Small intestine (tissue), 7 donors: ENCODE results near the gene ABHD6. TPM values are rescaled to one million over a fixed set of nuclear protein-coding genes. Genes with fewer than 3 reads are reported as not detected.
"Not testable (repeated sequence)": the region's sequence is repeated elsewhere in the genome, so short reads cannot be mapped to it uniquely, and the experiment has no call there.

Source experiments
- DNase-seq, 2 donors: peaks; one replicate each; pipeline versions ENCODE4 v3.0.0 to v3.0.0-alpha.2; 2013
- FAIRE-seq: peaks from 2 replicates; lab custom pipeline; 2012; peaks lifted over from hg19 to GRCh38; lab: Jason Lieb, UNC
- H3K27ac ChIP-seq, 3 donors: one replicate each; pipeline ENCODE4 v1.5.1; 2013; ENCODE audit warnings: low read length in 2 of 3, mild to moderate bottlenecking in 2 of 3, control low read depth in 1 of 3, inconsistent platforms in 1 of 3, low read depth in 1 of 3, moderate library complexity in 1 of 3
- H3K27me3 ChIP-seq, 3 donors: one replicate each; pipeline ENCODE4 v1.6.1; 2013; ENCODE audit warnings: low read length in 3 of 3, inconsistent platforms in 1 of 3; ENCODE audit not compliant: control insufficient read depth in 3 of 3, insufficient read depth in 3 of 3
- H3K36me3 ChIP-seq, 3 donors: one replicate each; pipeline ENCODE4 v1.6.1; 2013; ENCODE audit warnings: low read length in 3 of 3, inconsistent platforms in 1 of 3, low read depth in 1 of 3, mild to moderate bottlenecking in 1 of 3, moderate library complexity in 1 of 3; ENCODE audit not compliant: control insufficient read depth in 3 of 3, insufficient read depth in 2 of 3
- H3K4me1 ChIP-seq, 3 donors: one replicate each; pipeline ENCODE4 v1.6.1; 2013; ENCODE audit warnings: low read length in 2 of 3, inconsistent platforms in 1 of 3, low read depth in 1 of 3, mild to moderate bottlenecking in 1 of 3, moderate library complexity in 1 of 3; ENCODE audit not compliant: control insufficient read depth in 3 of 3, insufficient read depth in 2 of 3
- H3K4me3 ChIP-seq, 3 donors: one replicate each; pipeline ENCODE4 v1.5.1; 2013; ENCODE audit warnings: low read length in 3 of 3, control low read depth in 1 of 3, inconsistent platforms in 1 of 3, low read depth in 1 of 3, mild to moderate bottlenecking in 1 of 3, moderate library complexity in 1 of 3
- H3K9me3 ChIP-seq, 2 donors: one replicate each; pipeline ENCODE4 v1.6.1; 2013; ENCODE audit warnings: low read depth in 1 of 2, low read length in 1 of 2; ENCODE audit not compliant: control insufficient read depth in 2 of 2, insufficient read depth in 1 of 2
- WGBS, 3 donors: extraction: QIAGEN DNeasy Blood & Tissue Kit; methylation state at CpG; one replicate each; pipeline ENCODE4 v1.1.7; 2013; 5-methylcytosine and 5-hydroxymethylcytosine counted together
- polyA plus RNA-seq, 4 donors: library from polyadenylated mRNA; stranded (reverse) in 3 of 4; unstranded in 1 of 4; fragments of 200-250 nt in 3 of 4; fragments of 120-200 nt in 1 of 4; gene quantifications; one replicate each; pipeline versions ENCODE4 v1.2.1 to v1.2.3, GENCODE V29; 2013
- donor health status: healthy with polysubstance abuse.
- donor health status: control.
- donor health status: control.
- donor health status: Bipolar disorder and iron deficiency.
- donor health status: healthy.

ABHD6 gene
- polyA plus RNA-seq, 4 donors = 12.1 to 42.9 (median 32.3) TPM

GRCh38 chr3:58256061-58256460 is 18.5 kb downstream of the ABHD6 start:
- FAIRE-seq (no peak), DNase-seq (no peak)
- Histone ChIP-seq H3K9me3 (no peaks in the 10 kb centered on the region), H3K27me3 (no peaks in the 10 kb centered on the region), H3K4me1 (no peaks in the 10 kb centered on the region), H3K4me3 (no peak overlapping the region), H3K27ac (no peak overlapping the region), H3K36me3 (peaks cover 4 to 27% (median 7%) of the 10 kb centered on the region in 3 donors)
- WGBS, 3 donors = 88 to 100% (median 89%) methylated on average over 1 of the region's 1 CpG

DNA sequence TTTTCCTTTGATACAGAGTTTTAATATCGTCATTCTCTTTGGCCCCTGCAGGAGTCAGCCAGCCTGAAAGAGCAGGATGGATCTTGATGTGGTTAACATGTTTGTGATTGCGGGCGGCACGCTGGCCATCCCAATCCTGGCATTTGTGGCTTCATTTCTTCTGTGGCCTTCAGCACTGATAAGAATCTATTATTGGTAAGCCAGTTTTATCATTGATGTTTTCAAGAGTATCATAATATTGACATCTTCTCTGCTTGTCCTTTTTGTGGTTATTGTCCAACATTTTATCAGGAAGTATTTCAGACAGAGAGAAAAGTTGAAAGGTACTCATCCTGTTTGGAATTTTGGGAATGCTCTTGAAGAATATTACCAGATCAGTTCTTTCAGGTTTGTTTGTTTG is 18.9 kb downstream of the ABHD6 start:
- WGBS, 3 donors = 93 to 97% (median 94%) methylated on average over 4 of the region's 4 CpGs
- H3K4me1 ChIP-seq = no peaks in the 10 kb centered on the region
- H3K9me3 ChIP-seq = no peaks in the 10 kb centered on the region
- FAIRE-seq (no peak), DNase-seq (no peak)
- peaks cover 4 to 27% (median 7%) of the 10 kb centered on the region in 3 donors for H3K36me3 ChIP-seq
- no peak overlapping the region for H3K27ac ChIP-seq
- no peak overlapping the region for H3K4me3 ChIP-seq
- no peaks in the 10 kb centered on the region for H3K27me3 ChIP-seq

DNA sequence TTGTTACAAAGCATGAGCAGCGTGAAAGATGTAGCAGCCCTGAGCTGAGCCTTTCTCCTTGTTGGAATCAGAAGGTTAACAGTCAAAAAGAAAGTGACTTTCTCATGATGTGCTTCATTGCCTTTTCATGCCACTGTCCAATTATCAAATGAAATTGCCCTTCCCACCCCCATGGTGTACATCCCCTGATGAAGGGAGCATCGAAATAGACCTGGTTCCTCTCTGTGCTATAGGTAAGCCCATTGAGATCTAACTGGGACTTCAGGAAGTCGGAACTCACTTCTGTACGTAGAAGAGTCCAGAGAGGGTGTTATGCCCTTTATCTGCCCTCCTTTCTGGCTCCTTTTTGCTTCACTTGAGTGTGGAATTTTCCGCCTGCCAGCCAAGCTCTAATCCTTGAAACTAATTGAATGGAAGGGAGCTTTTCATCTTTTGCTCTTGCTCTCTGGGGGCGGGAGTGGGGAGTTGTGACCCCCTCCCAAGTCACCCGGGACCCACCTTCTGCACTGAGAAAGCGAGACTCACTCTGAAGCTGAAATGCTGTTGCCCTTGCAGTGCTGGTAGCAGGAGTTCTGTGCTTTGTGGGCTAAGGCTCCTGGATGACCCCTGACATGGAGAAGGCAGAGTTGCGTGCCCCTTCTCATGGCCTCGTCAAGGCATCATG is 20.9 kb downstream of the ABHD6 start:
- no peak overlapping the region for H3K27ac ChIP-seq
- no peak overlapping the region for H3K4me3 ChIP-seq
- H3K27me3 ChIP-seq = no peaks in the 10 kb centered on the region
- WGBS, 3 donors = 92 to 94% (median 93%) methylated on average over 10 of the region's 10 CpGs
- DNase-seq (no peak), FAIRE-seq (no peak)
- no peaks in the 10 kb centered on the region for H3K9me3 ChIP-seq
- peaks cover 4 to 25% (median 7%) of the 10 kb centered on the region in 3 donors for H3K36me3 ChIP-seq
- no peaks in the 10 kb centered on the region for H3K4me1 ChIP-seq

DNA sequence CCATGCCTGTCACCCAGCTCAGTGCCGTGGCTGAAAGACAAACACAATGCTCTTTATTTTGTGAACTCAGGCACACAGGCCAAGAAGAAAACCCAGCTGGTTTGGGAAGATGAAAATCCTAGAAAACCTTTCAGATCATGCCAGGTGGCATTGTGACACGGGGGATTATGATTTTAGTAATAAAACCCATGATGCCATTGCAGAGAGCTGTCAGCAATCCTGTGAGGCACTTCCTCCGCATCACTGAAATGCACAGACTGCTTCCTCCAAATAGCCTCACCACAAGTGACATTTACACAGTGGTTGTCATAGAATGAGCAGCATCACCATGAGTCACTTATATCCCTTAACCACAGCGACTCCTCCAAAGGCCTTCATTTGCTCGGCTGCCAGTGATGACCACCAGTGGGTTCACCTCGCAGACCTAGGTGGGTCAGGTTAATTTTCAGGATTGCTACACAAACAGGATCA is 22.7 kb downstream of the ABHD6 start:
- FAIRE-seq = no peak
- Histone ChIP-seq H3K27ac (no peak overlapping the region), H3K4me1 (no peaks in the 10 kb centered on the region), H3K27me3 (no peaks in the 10 kb centered on the region), H3K9me3 (no peaks in the 10 kb centered on the region), H3K36me3 (peaks cover 4 to 25% (median 7%) of the 10 kb centered on the region in 3 donors), H3K4me3 (no peak overlapping the region)
- 82 to 84% (median 83%) methylated on average over 6 of the region's 6 CpGs for WGBS, 3 donors
- DNase-seq = no peak

DNA sequence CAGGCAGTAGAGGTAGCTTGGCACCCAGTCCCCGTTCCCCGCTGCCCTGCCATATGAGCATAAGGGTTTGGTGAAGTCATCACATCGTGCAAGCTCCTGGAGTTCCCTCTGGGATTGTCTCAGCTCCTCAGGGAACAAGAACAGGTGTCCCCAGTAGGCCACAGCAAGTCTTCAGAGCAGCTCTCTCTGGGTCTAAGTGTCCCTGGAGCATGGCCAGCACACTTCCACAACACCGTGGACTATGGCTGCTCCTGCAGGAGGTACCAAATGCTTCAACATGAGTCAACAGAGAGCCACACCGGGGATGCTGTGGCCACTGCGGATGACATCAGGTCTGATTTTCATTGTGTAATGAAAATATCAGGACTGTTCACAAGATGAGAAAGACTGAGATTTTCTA is 23.1 kb downstream of the ABHD6 start:
- H3K4me1 ChIP-seq = no peaks in the 10 kb centered on the region
- no peak for FAIRE-seq
- no peaks in the 10 kb centered on the region for H3K27me3 ChIP-seq
- no peak for DNase-seq
- WGBS, 3 donors = 83 to 90% (median 86%) methylated on average over 6 of the region's 6 CpGs
- peaks cover 4 to 25% (median 7%) of the 10 kb centered on the region in 3 donors for H3K36me3 ChIP-seq
- H3K4me3 ChIP-seq = no peak overlapping the region
- H3K27ac ChIP-seq = no peak overlapping the region
- no peaks in the 10 kb centered on the region for H3K9me3 ChIP-seq

DNA sequence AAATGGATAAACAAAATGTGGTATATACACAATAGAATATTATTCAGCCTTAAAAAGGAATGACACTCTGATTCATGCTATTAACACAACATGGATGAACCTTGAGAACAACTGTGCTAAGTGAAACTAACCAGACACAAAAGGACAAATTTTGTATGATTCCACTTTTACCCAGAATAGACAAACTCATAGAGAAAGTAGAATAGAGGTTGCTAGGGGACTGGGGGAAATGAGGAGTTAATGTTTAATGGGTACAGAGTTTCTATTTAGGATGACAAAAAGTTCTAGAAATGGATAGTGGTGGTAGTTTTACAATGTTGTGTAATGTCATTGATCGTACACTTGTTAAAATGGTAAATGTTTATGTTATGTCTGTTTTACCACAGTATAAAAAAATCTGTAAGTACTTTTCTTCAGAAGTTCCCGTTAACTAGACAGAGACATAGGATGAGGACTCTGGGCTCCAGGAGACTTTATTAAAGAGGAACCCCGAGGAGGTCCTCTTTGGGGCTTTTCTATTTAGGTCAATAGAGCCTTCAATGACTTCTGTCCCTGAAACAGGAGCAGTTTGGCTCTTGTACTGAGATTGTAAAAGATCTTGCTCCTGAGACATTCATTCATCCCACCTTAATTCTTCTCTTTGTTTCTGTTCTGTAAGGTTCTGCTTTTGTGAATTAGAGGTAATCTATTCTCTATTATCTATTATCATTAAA is 24.5 kb downstream of the ABHD6 start:
- 78 to 92% (median 87%) methylated on average over 3 of the region's 3 CpGs for WGBS, 3 donors
- H3K9me3 ChIP-seq = no peaks in the 10 kb centered on the region
- H3K4me1 ChIP-seq = no peaks in the 10 kb centered on the region
- no peak for FAIRE-seq
- H3K4me3 ChIP-seq = no peak overlapping the region
- no peak overlapping the region for H3K27ac ChIP-seq
- no peak for DNase-seq
- no peaks in the 10 kb centered on the region for H3K27me3 ChIP-seq
- H3K36me3 ChIP-seq = peaks cover 4 to 25% (median 8%) of the 10 kb centered on the region in 3 donors

- Histone ChIP-seq H3K9me3 (no peaks in the 10 kb centered on the region), H3K27me3 (no peaks in the 10 kb centered on the region), H3K4me1 (no peaks in the 10 kb centered on the region), H3K4me3 (no peak overlapping the region), H3K36me3 (peaks cover 0 to 21% (median 17%) of the 10 kb centered on the region in 3 donors), H3K27ac (no peak overlapping the region)
- DNase-seq = peak in 1 of 2 donors; percentile 45
- FAIRE-seq = no peak
- 50 to 65% (median 61%) methylated on average over 1 of the region's 1 CpG for WGBS, 3 donors
Measured at GRCh38 chr3:58266577-58266976, 29.0 kb downstream of the ABHD6 start.

- DNase-seq, H3K9me3 ChIP-seq, H3K4me1 ChIP-seq, H3K4me3 ChIP-seq, FAIRE-seq, H3K27ac ChIP-seq, H3K27me3 ChIP-seq: not testable (repeated sequence)
- WGBS, 3 donors = 94 to 100% (median 96%) methylated on average over 1 of the region's 1 CpG
- H3K36me3 ChIP-seq = peaks cover 0 to 24% (median 17%) of the 10 kb centered on the region in 3 donors
Measured at GRCh38 chr3:58267543-58267942, 30.0 kb downstream of the ABHD6 start.
